IMR-90 (cell line): ENCODE results near the gene LAPTM5. TPM values are rescaled to one million over a fixed set of nuclear protein-coding genes. Genes with fewer than 3 reads are reported as not detected.

ENCODE experiments used
- ATAC-seq: fragments of 200-7000 bp; cut with Tn5 transposase; 2 replicates; pipeline ENCODE4 v1.9.1; 2020; ENCODE audit warnings: low read depth, mild to moderate bottlenecking, moderate library complexity
- BruUV-seq: library from RNA; stranded (reverse); fragments of 400-500 nt; replicated peaks from 2 replicates; lab custom pipeline; 2021; lab: Mats Ljungman, UMichigan
- CTCF ChIA-PET: fragments of 300-600 bp; formaldehyde crosslinking; extraction: SDS; loops from one replicate; lab custom pipeline; 2021; ENCODE audit warnings: antibody characterized with exemption; lab: Yijun Ruan, JAX
- POLR2A ChIA-PET: fragments of 300-600 bp; sonication (Branson Sonifier 250); formaldehyde crosslinking; loops from one replicate; lab custom pipeline; 2022; ENCODE audit warnings: antibody characterized with exemption; ENCODE audit not compliant: unreplicated experiment; lab: Charles Lee
- DNase-seq: peaks from one replicate; pipeline ENCODE4 v3.0.0; 2013
- H2AFZ ChIP-seq: replicated peaks from 2 replicates; pipeline ENCODE3; 2013; ENCODE audit warnings: low read length, mild to moderate bottlenecking; ENCODE audit not compliant: poor library complexity
- H2AK5ac ChIP-seq: 2 replicates; pipeline ENCODE4 v1.6.1; 2013; ENCODE audit warnings: low read depth, low read length, inconsistent platforms
- H2AK9ac ChIP-seq: replicated peaks from 2 replicates; pipeline ENCODE3; 2013; ENCODE audit warnings: mild to moderate bottlenecking, low read depth, low read length, moderate library complexity; ENCODE audit not compliant: poor library complexity
- H2BK120ac ChIP-seq: 2 replicates; pipeline ENCODE4 v1.6.1; 2013; ENCODE audit warnings: low read depth, low read length, inconsistent platforms
- H2BK15ac ChIP-seq: 3 replicates; pipeline ENCODE4 v1.6.1; 2013; ENCODE audit warnings: low read depth, low read length, inconsistent platforms
- H2BK20ac ChIP-seq: 2 replicates; pipeline ENCODE4 v1.6.1; 2013; ENCODE audit warnings: low read depth, mild to moderate bottlenecking, inconsistent platforms, low read length, moderate library complexity
- H2BK5ac ChIP-seq: 2 replicates; pipeline ENCODE4 v1.6.1; 2013; ENCODE audit warnings: mild to moderate bottlenecking, low read depth, low read length, inconsistent platforms; ENCODE audit not compliant: poor library complexity, severe bottlenecking
- H3K14ac ChIP-seq: replicated peaks from 2 replicates; pipeline ENCODE4 v1.6.1; 2013; ENCODE audit warnings: low read depth, low read length, inconsistent platforms
- H3K18ac ChIP-seq: 2 replicates; pipeline ENCODE4 v1.6.1; 2013; ENCODE audit warnings: low read depth, low read length, control low read depth
- H3K23ac ChIP-seq: 2 replicates; pipeline ENCODE4 v1.6.1; 2013; ENCODE audit warnings: low read depth, low read length, inconsistent platforms
- H3K27ac ChIP-seq: 2 replicates; pipeline ENCODE4 v1.5.1; 2013; ENCODE audit warnings: mild to moderate bottlenecking, control low read depth, low read length; ENCODE audit not compliant: insufficient read depth
- H3K27me3 ChIP-seq: 2 replicates; pipeline ENCODE4 v1.6.1; 2013; ENCODE audit warnings: low read length; ENCODE audit not compliant: control insufficient read depth, insufficient read depth
- H3K36me3 ChIP-seq: 2 replicates; pipeline ENCODE4 v1.6.1; 2013; ENCODE audit warnings: low read length, mixed read lengths; ENCODE audit not compliant: control insufficient read depth, insufficient read depth
- H3K4ac ChIP-seq: 2 replicates; pipeline ENCODE4 v1.6.1; 2013; ENCODE audit warnings: low read depth, low read length, inconsistent platforms
- H3K4me1 ChIP-seq: 2 replicates; pipeline ENCODE4 v1.6.1; 2013; ENCODE audit warnings: low read length, mixed read lengths; ENCODE audit not compliant: control insufficient read depth, insufficient read depth
- H3K4me2 ChIP-seq: 2 replicates; pipeline ENCODE4 v1.6.1; 2013; ENCODE audit warnings: low read depth, mild to moderate bottlenecking, control low read depth, low read length, moderate library complexity
- H3K4me3 ChIP-seq: 2 replicates; pipeline ENCODE4 v1.5.1; 2013; ENCODE audit warnings: low read depth, mild to moderate bottlenecking, control low read depth, low read length, moderate library complexity; ENCODE audit not compliant: insufficient read depth
- H3K56ac ChIP-seq: 2 replicates; pipeline ENCODE4 v1.6.1; 2013; ENCODE audit warnings: low read length, inconsistent platforms; ENCODE audit not compliant: insufficient read depth; ENCODE audit errors: extremely low read depth
- H3K79me1 ChIP-seq, 2 experiments: 2 replicates each; pipeline ENCODE4 v1.6.1; 2013; ENCODE audit warnings: low read length in 2 of 2, inconsistent platforms in 1 of 2, low read depth in 1 of 2
- H3K9ac ChIP-seq: 2 replicates; pipeline ENCODE4 v1.6.1; 2013; ENCODE audit warnings: low read depth, low read length, control low read depth
- H3K9me1 ChIP-seq: 2 replicates; pipeline ENCODE4 v1.6.1; 2013; ENCODE audit warnings: low read length, inconsistent platforms; ENCODE audit not compliant: insufficient read depth
- H3K9me3 ChIP-seq: 2 replicates; pipeline ENCODE4 v1.6.1; 2013; ENCODE audit warnings: low read length; ENCODE audit not compliant: control insufficient read depth, insufficient read depth
- H4K20me1 ChIP-seq: 2 replicates; pipeline ENCODE4 v1.6.1; 2013; ENCODE audit warnings: low read length, inconsistent platforms; ENCODE audit not compliant: insufficient read depth
- H4K5ac ChIP-seq: 2 replicates; pipeline ENCODE4 v1.6.1; 2013; ENCODE audit warnings: mild to moderate bottlenecking, low read depth, low read length, control low read depth
- H4K8ac ChIP-seq, 2 experiments: 2 replicates each; pipeline ENCODE4 v1.6.1; 2013; ENCODE audit warnings: low read depth in 2 of 2, low read length in 2 of 2, control low read depth in 1 of 2, inconsistent platforms in 1 of 2
- H4K91ac ChIP-seq: 2 replicates; pipeline ENCODE4 v1.6.1; 2013; ENCODE audit warnings: low read depth, low read length, inconsistent platforms; ENCODE audit not compliant: insufficient read depth
- BHLHE40 ChIP-seq: fragments of 150-350 bp; IDR thresholded peaks from 2 replicates; pipeline ENCODE4 v1.6.1; 2016; ENCODE audit warnings: mild to moderate bottlenecking, low read depth, low read length
- CEBPB ChIP-seq: IDR thresholded peaks from 2 replicates; pipeline ENCODE4 v1.6.1; 2012; ENCODE audit warnings: low read depth, low read length, improper control_type of control experiment
- CHD1 ChIP-seq: IDR thresholded peaks from 2 replicates; pipeline ENCODE4 v1.6.1; 2012; ENCODE audit warnings: low read depth, low read length, improper control_type of control experiment
- FOS ChIP-seq: fragments of 150-350 bp; IDR thresholded peaks from 2 replicates; pipeline ENCODE4 v1.6.1; 2016; ENCODE audit warnings: low read depth, low read length
- MAFK ChIP-seq: IDR thresholded peaks from 2 replicates; pipeline ENCODE4 v1.6.1; 2012; ENCODE audit warnings: low read depth, low read length, improper control_type of control experiment
- MXI1 ChIP-seq: IDR thresholded peaks from 2 replicates; pipeline ENCODE4 v1.6.1; 2012; ENCODE audit warnings: low read depth, mild to moderate bottlenecking, low read length, moderate library complexity, borderline replicate concordance
- NFE2L2 ChIP-seq: fragments of 150-350 bp; IDR thresholded peaks from 2 replicates; pipeline ENCODE4 v1.6.1; 2016; ENCODE audit warnings: low read depth, mild to moderate bottlenecking, low read length
- POLR2A ChIP-seq: IDR thresholded peaks from 2 replicates; pipeline ENCODE4 v1.6.1; 2012; ENCODE audit warnings: mild to moderate bottlenecking, low read depth, low read length
- RAD21 ChIP-seq: IDR thresholded peaks from 2 replicates; pipeline ENCODE4 v1.6.1; 2012; ENCODE audit warnings: low read length, improper control_type of control experiment
- RCOR1 ChIP-seq: IDR thresholded peaks from 2 replicates; pipeline ENCODE4 v1.6.1; 2012; ENCODE audit warnings: mild to moderate bottlenecking, low read length, improper control_type of control experiment; ENCODE audit not compliant: insufficient replicate concordance
- RFX5 ChIP-seq: IDR thresholded peaks from 2 replicates; pipeline ENCODE4 v1.8.0; 2012; ENCODE audit warnings: low read depth, mild to moderate bottlenecking, low read length, moderate library complexity
- whole genome bisulfite sequencing, 2 experiments: methylation state at CpG; one replicate each; pipeline versions ENCODE4 v1.1.5 to v1.1.7; 2013; ENCODE audit warnings: missing lambda C conversion rate in 2 of 2; ENCODE audit not compliant: insufficient read length in 1 of 2; ENCODE audit errors: extremely low coverage in 2 of 2; 5-methylcytosine and 5-hydroxymethylcytosine counted together
- dilution Hi-C: fragments of 300-500 bp; cut with HindIII; formaldehyde crosslinking; loops from one replicate; pipeline ENCODE4 v1.14.3; 2018; ENCODE audit warnings: low sequenced_read_pairs; ENCODE audit not compliant: unreplicated experiment
- in situ Hi-C: fragments of 300-500 bp; cut with MboI; formaldehyde crosslinking; loops from 3 replicates; pipeline ENCODE4 v1.14.3; 2019; ENCODE audit warnings: low sequenced_read_pairs, inconsistent platforms, mixed read lengths
- intact Hi-C: fragments of 100-400 bp; cut with micrococcal nuclease; formaldehyde crosslinking; loops from 2 replicates; pipeline ENCODE4 v1.10.0; 2022
- polyA plus RNA-seq, 3 experiments: library from polyadenylated mRNA; depleted of rRNA; stranded (reverse); fragments of >200 nt; gene quantifications; 2 replicates each; pipeline ENCODE4 v1.2.3, GENCODE V29; 2012; ENCODE audit warnings: low replicate concordance in 1 of 3
- total RNA-seq: library from RNA; depleted of rRNA; stranded (reverse); fragments of >200 nt; gene quantifications from 2 replicates; pipeline ENCODE4 v1.2.3, GENCODE V29; 2012
- TF ChIP-seq, protein P1 (sequence below): conservative IDR thresholded peaks from 2 replicates; pipeline ENCODE4 v1.5.1; 2012; ENCODE audit warnings: mild to moderate bottlenecking, low read depth, low read length, improper control_type of control experiment
- TF ChIP-seq, protein P2 (sequence below): fragments of 150-350 bp; IDR thresholded peaks from 2 replicates; pipeline ENCODE4 v1.6.1; 2016; ENCODE audit warnings: low read depth, mild to moderate bottlenecking, low read length, moderate library complexity, borderline replicate concordance
- TF ChIP-seq, protein P3 (sequence below): fragments of 150-350 bp; IDR thresholded peaks from 2 replicates; pipeline ENCODE4 v1.6.1; 2017; ENCODE audit warnings: mild to moderate bottlenecking, antibody characterized with exemption, low read length, low read depth

The LAPTM5 gene
- total and polyA plus RNA-seq, 2 of the 4 experiments (the other 2 are of a cell fraction): 0.09 TPM; not detected in 1

DNA sequence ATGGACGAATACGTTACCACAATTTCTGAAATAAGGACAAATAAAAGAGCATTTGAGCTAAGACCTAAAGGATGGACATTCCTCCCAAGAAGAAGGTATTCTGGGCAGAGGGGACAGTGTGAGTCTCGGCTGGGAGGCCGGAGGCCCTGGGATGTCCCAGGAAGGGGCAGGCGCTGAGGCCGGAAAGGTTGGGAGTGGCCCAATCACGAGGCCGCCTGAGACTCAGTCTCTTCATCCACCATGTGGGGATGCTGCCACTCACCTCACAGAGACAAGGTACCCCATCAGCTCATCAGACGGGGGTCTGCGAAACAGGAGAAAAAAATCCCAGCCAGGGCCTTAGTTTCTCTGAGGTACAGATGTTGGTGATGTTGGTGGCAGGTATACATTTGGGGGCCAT is 24.3 kb upstream of the LAPTM5 start (continued):
- TF ChIP-seq MXI1: no peak

DNA sequence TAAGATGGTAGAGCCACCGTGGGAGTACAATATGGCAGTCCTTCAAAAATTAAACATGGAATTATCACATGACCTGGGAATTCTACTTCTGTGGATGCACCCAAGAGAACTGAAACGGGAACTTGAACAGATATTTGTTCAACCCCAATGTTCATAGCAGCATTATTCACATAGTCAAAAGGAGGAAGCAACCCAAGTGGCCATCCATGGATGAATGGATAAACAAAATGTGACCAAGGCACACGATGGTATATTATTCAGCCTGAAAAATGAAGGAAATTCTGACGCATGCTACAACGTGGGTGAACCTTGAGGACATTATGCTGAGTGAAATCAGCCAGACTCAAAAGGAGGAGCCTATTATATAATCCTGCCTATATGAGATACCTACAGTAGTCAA is 22.8 kb upstream of the LAPTM5 start:
- H3K36me3 ChIP-seq: no peaks in the 10 kb centered on the region
- no peaks in the 10 kb centered on the region for H4K20me1 ChIP-seq
- H2AFZ ChIP-seq: no peak overlapping the region
- no peak overlapping the region for H3K4ac ChIP-seq
- H2AK5ac ChIP-seq: no peak overlapping the region
- no peak overlapping the region for H3K4me3 ChIP-seq
- no peak overlapping the region for H3K4me2 ChIP-seq
- H3K27me3 ChIP-seq: no peaks in the 10 kb centered on the region; the same call in 1 of the 2 replicates
- ATAC-seq: no peak
- H3K4me1 ChIP-seq: no peaks in the 10 kb centered on the region
- in situ Hi-C loops (no loop called here), intact Hi-C loops (loop anchor here (5.0 kb wide), 1 partner anchor 147 kb away; no protein-coding TSS in a partner anchor), dilution Hi-C loops (no loop called here)
- no peak overlapping the region for H2BK20ac ChIP-seq
- no peak overlapping the region for H3K14ac ChIP-seq
- no peak overlapping the region for H3K23ac ChIP-seq
- no peaks in the 10 kb centered on the region for H3K9me1 ChIP-seq
- no peak overlapping the region for H2BK15ac ChIP-seq
- no peaks in the 10 kb centered on the region for H3K79me1 ChIP-seq
- no peak overlapping the region for H2AK9ac ChIP-seq
- H3K9ac ChIP-seq: no peak overlapping the region
- DNase-seq: no peak
- ChIA-PET CTCF (interaction anchor here (0.6 to 2.7 kb wide), 8 partner anchors 22 to 170 kb away, joined by 3 to 44 read pairs (median 6); no protein-coding TSS in a partner anchor), POLR2A (interaction anchor here (1.6 kb wide), 1 partner anchor 61 kb away, joined by 4 read pairs; no protein-coding TSS in a partner anchor)
- H4K91ac ChIP-seq: no peak overlapping the region
- no peak overlapping the region for H2BK120ac ChIP-seq
- no peak overlapping the region for H4K5ac ChIP-seq
- H4K8ac ChIP-seq: no peak overlapping the region
- H3K56ac ChIP-seq: no peak overlapping the region
- WGBS, 2 experiments: 40% methylated on average over 1 of the region's 5 CpGs; no CpG with 5 or more reads in 1 of the 2 experiments
- no peak overlapping the region for H3K18ac ChIP-seq
- no TSS peak for BruUV-seq
- TF ChIP-seq RAD21: no peak
- TF ChIP-seq MAFK: no peak
- TF ChIP-seq RFX5: no peak
- TF ChIP-seq, protein P1, sequence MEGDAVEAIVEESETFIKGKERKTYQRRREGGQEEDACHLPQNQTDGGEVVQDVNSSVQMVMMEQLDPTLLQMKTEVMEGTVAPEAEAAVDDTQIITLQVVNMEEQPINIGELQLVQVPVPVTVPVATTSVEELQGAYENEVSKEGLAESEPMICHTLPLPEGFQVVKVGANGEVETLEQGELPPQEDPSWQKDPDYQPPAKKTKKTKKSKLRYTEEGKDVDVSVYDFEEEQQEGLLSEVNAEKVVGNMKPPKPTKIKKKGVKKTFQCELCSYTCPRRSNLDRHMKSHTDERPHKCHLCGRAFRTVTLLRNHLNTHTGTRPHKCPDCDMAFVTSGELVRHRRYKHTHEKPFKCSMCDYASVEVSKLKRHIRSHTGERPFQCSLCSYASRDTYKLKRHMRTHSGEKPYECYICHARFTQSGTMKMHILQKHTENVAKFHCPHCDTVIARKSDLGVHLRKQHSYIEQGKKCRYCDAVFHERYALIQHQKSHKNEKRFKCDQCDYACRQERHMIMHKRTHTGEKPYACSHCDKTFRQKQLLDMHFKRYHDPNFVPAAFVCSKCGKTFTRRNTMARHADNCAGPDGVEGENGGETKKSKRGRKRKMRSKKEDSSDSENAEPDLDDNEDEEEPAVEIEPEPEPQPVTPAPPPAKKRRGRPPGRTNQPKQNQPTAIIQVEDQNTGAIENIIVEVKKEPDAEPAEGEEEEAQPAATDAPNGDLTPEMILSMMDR: no peak
- no peak for TF ChIP-seq FOS
- TF ChIP-seq CHD1: no peak
- TF ChIP-seq MXI1: no peak
- TF ChIP-seq NFE2L2: no peak
- no peak for TF ChIP-seq RCOR1
- TF ChIP-seq, protein P2, sequence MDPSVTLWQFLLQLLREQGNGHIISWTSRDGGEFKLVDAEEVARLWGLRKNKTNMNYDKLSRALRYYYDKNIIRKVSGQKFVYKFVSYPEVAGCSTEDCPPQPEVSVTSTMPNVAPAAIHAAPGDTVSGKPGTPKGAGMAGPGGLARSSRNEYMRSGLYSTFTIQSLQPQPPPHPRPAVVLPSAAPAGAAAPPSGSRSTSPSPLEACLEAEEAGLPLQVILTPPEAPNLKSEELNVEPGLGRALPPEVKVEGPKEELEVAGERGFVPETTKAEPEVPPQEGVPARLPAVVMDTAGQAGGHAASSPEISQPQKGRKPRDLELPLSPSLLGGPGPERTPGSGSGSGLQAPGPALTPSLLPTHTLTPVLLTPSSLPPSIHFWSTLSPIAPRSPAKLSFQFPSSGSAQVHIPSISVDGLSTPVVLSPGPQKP: no peak
- TF ChIP-seq BHLHE40: no peak
- no peak for TF ChIP-seq CEBPB
- TF ChIP-seq, protein P3, sequence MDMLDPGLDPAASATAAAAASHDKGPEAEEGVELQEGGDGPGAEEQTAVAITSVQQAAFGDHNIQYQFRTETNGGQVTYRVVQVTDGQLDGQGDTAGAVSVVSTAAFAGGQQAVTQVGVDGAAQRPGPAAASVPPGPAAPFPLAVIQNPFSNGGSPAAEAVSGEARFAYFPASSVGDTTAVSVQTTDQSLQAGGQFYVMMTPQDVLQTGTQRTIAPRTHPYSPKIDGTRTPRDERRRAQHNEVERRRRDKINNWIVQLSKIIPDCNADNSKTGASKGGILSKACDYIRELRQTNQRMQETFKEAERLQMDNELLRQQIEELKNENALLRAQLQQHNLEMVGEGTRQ: no peak
- no peak for TF ChIP-seq POLR2A
- no peak overlapping the region for H3K27ac ChIP-seq
- no peaks in the 10 kb centered on the region for H3K9me3 ChIP-seq
- H2BK5ac ChIP-seq: no peak overlapping the region
